MCF 10A (cell line): ENCODE measurements around the gene SLC17A1. TPM values are rescaled to one million over a fixed set of nuclear protein-coding genes. Genes with fewer than 3 reads are reported as not detected.

Experiments
- BruUV-seq: library from RNA; stranded (reverse); fragments of 400-500 nt; replicated peaks from 2 replicates; lab custom pipeline; 2021; lab: Mats Ljungman, UMichigan
- CTCF ChIA-PET: fragments of 300-600 bp; sonication (Branson Sonifier 250); formaldehyde crosslinking; extraction: SDS; loops from one replicate; lab custom pipeline; 2021; ENCODE audit warnings: antibody characterized with exemption, inconsistent platforms; lab: Yijun Ruan, JAX
- POLR2A ChIA-PET: fragments of 300-600, 350-650 bp; sonication (Branson Sonifier 250); formaldehyde crosslinking; extraction: SDS; loops from one replicate; lab custom pipeline; 2020; ENCODE audit warnings: antibody characterized with exemption, inconsistent platforms; lab: Yijun Ruan, JAX
- DNase-seq: peaks from one replicate; pipeline ENCODE4 v3.0.0-alpha.2; 2018; ENCODE audit not compliant: unreplicated experiment
- H3K27ac Mint-ChIP-seq: one replicate; pipeline ENCODE4 v1.8.0; 2022; ENCODE audit warnings: mild to moderate bottlenecking, low read depth, mixed read lengths; ENCODE audit not compliant: unreplicated experiment
- H3K27me3 Mint-ChIP-seq: one replicate; pipeline ENCODE4 v1.8.0; 2022; ENCODE audit warnings: mixed read lengths; ENCODE audit not compliant: insufficient read depth, unreplicated experiment
- H3K36me3 Mint-ChIP-seq: one replicate; pipeline ENCODE4 v1.8.0; 2022; ENCODE audit warnings: mild to moderate bottlenecking, moderate library complexity, mixed read lengths; ENCODE audit not compliant: insufficient read depth, unreplicated experiment
- H3K4me1 Mint-ChIP-seq: one replicate; pipeline ENCODE4 v1.8.0; 2022; ENCODE audit warnings: mixed read lengths; ENCODE audit not compliant: insufficient read depth, unreplicated experiment
- H3K4me3 Mint-ChIP-seq: one replicate; pipeline ENCODE4 v1.8.0; 2022; ENCODE audit warnings: mild to moderate bottlenecking, moderate library complexity, mixed read lengths; ENCODE audit not compliant: unreplicated experiment
- H3K9me3 Mint-ChIP-seq: one replicate; pipeline ENCODE4 v1.8.0; 2022; ENCODE audit warnings: mixed read lengths; ENCODE audit not compliant: unreplicated experiment
- intact Hi-C: fragments of 100-400 bp; cut with micrococcal nuclease; formaldehyde crosslinking; loops from 2 replicates; pipeline ENCODE4 v1.14.1; 2022
- total RNA-seq: library from RNA; stranded (reverse); gene quantifications from 2 replicates; pipeline ENCODE4 v1.2.3, GENCODE V29; 2022
- TF ChIP-seq, protein P1 (sequence below): fragments of 200-600 bp; IDR thresholded peaks from one replicate; pipeline ENCODE4 v1.8.0; 2022; ENCODE audit warnings: antibody characterized with exemption, mild to moderate bottlenecking; ENCODE audit not compliant: unreplicated experiment

SLC17A1 gene
- total RNA-seq, 1 experiment from 2014 or later = not detected

- TF ChIP-seq, protein P1, sequence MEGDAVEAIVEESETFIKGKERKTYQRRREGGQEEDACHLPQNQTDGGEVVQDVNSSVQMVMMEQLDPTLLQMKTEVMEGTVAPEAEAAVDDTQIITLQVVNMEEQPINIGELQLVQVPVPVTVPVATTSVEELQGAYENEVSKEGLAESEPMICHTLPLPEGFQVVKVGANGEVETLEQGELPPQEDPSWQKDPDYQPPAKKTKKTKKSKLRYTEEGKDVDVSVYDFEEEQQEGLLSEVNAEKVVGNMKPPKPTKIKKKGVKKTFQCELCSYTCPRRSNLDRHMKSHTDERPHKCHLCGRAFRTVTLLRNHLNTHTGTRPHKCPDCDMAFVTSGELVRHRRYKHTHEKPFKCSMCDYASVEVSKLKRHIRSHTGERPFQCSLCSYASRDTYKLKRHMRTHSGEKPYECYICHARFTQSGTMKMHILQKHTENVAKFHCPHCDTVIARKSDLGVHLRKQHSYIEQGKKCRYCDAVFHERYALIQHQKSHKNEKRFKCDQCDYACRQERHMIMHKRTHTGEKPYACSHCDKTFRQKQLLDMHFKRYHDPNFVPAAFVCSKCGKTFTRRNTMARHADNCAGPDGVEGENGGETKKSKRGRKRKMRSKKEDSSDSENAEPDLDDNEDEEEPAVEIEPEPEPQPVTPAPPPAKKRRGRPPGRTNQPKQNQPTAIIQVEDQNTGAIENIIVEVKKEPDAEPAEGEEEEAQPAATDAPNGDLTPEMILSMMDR = no peak
- H3K27ac Mint-ChIP-seq = no peak overlapping the region
- no peaks in the 10 kb centered on the region for H3K9me3 Mint-ChIP-seq
- CTCF ChIA-PET = interaction anchor here (0.6 kb wide), 1 partner anchor 150 kb away, joined by 3 read pairs; no protein-coding TSS in a partner anchor
- H3K36me3 Mint-ChIP-seq = no peaks in the 10 kb centered on the region
- intact Hi-C loops = no loop called here
- no peak overlapping the region for H3K4me3 Mint-ChIP-seq
- no peak for DNase-seq
- BruUV-seq = no TSS peak
- peaks cover 18% of the 10 kb centered on the region for H3K27me3 Mint-ChIP-seq
- POLR2A ChIA-PET = no interaction called here
- H3K4me1 Mint-ChIP-seq = no peaks in the 10 kb centered on the region
These were observed 39.8 kb downstream of the SLC17A1 start for GRCh38 chr6:25792016-25792415.

DNA sequence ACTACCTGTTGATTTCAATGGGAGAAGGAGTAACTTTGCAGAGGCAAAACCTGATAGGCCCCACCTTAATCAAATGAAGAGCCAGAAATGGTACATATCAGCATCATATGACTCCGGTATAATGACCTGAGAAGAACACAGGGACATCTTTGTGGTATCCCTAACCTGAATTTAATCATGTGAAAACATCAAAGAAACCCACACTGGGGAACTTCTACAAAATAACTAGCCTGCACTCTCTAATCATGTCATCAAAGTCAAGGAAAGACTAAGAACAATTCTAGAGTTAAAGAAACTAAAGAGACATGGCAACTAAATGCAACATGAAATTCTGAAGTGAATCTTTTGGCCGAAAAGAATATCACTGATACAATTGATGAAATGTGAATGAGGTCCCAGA, 42.4 kb downstream of the SLC17A1 start:
- Mint-ChIP-seq H3K9me3 (no peaks in the 10 kb centered on the region), H3K27ac (no peak overlapping the region), H3K27me3 (no peaks in the 10 kb centered on the region), H3K36me3 (no peaks in the 10 kb centered on the region), H3K4me1 (no peaks in the 10 kb centered on the region), H3K4me3 (no peak overlapping the region)
- TF ChIP-seq, protein P1 = no peak
- BruUV-seq = no TSS peak
- intact Hi-C loops = loop anchor here (2.0 kb wide), 1 partner anchor 213 kb away; no protein-coding TSS in a partner anchor
- ChIA-PET CTCF (interaction anchor here (1.1 kb wide), 1 partner anchor 96 kb away, joined by 5 read pairs; no protein-coding TSS in a partner anchor), POLR2A (no interaction called here)
- DNase-seq = no peak

DNA sequence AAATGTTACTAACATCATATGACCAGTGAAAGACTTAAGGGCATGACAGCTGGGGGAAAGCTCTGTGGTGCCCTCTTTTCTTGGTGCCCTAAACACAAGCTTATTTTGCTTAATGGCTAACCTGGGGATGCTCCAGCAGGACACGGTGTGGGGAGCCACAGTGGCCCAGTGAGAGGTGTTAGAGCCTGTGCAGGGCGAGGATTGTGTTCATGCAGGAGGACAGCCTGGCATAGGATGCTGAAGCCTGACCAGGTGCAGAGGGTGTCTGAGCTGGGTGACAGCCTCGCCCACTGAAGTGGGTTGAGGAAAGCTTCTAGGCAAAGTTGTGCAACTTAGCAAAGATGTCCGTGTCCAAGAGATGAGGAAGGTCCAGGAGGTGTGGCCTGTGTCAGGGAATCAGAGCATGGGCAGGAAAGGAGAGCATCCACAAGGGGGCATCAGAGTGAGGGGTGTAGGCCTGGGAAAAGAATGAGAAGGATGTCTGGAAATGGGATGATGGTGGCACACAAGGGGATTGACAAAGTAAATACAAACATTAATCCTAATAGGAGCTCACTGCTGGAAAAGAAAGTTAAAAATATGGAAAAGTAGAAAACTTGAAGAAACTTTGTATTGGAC, 43.4 kb downstream of the SLC17A1 start:
- TF ChIP-seq, protein P1 = peak; percentile 32
- Mint-ChIP-seq H3K27ac (no peak overlapping the region), H3K4me3 (no peak overlapping the region), H3K27me3 (no peaks in the 10 kb centered on the region), H3K4me1 (no peaks in the 10 kb centered on the region), H3K9me3 (no peaks in the 10 kb centered on the region), H3K36me3 (no peaks in the 10 kb centered on the region)
- intact Hi-C loops = loop anchor here (1.0 to 2.0 kb wide), 3 partner anchors 102 to 214 kb away; no protein-coding TSS in a partner anchor
- peak; percentile 77 for DNase-seq
- ChIA-PET POLR2A (interaction anchor here (0.7 kb wide), 1 partner anchor 274 kb away, joined by 3 read pairs; no protein-coding TSS in a partner anchor), CTCF (interaction anchor here (0.6 to 1.3 kb wide), 6 partner anchors 13 to 243 kb away, joined by 3 to 5 read pairs (median 4); no protein-coding TSS in a partner anchor)
- BruUV-seq = no TSS peak

DNA sequence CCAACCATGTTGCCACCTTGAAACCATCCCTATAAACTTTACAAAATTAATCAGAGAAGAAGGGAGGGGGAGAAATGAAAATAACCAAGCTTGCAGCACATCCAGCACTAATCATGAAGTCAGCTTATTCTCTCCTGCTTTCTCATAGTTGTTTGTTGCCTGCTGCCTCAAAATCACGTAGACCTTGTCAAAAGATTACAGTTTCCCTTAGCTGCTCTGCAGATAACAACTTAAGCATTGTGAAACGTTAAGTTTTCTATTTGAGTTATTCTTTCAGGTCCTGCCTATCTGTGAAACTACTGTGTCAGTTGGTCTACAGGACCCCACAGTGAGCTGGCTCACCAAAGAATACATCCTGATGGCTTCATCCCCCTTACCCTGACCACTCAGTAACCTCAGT, 44.4 kb downstream of the SLC17A1 start:
- DNase-seq = no peak
- Mint-ChIP-seq H3K27me3 (no peaks in the 10 kb centered on the region), H3K27ac (no peak overlapping the region), H3K4me3 (no peak overlapping the region), H3K4me1 (no peaks in the 10 kb centered on the region), H3K9me3 (no peaks in the 10 kb centered on the region), H3K36me3 (no peaks in the 10 kb centered on the region)
- TF ChIP-seq, protein P1 = no peak
- ChIA-PET CTCF (interaction anchor here (0.6 to 1.3 kb wide), 3 partner anchors 12 to 508 kb away, joined by 3 to 4 read pairs (median 3); partner anchors contain the start of gene CARMIL1), POLR2A (interaction anchor here (0.7 kb wide), 1 partner anchor 275 kb away, joined by 3 read pairs; no protein-coding TSS in a partner anchor)
- no TSS peak for BruUV-seq
- intact Hi-C loops = no loop called here
